ENCODE results near the gene NDUFA9.

The NDUFA9 gene

DNA sequence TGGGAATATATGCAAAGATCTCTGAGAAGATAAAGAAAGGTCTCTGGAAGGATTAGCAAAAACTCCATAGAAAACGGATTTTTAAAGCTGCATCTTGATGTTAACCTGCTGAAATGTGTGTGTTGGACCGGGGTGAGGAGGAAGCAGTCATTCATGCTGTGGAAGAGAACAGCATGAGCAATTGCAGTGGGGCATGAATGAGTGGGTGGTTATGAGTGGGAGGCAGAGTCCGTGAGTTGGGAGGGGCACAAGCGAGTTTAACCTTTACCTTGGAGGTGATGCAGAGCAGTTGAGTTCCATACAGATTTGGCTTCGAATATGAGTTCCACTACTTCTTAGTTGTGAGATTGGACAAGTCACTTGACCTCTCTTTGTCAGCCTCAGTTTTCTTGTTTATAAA is 41.8 kb downstream of the NDUFA9 start:
- no peak for DNase-seq
